HG02571 (cell line): ENCODE data around the gene ZNF853.
"Not testable (repeated sequence)": the region's sequence is repeated elsewhere in the genome, so short reads cannot be mapped to it uniquely, and the experiment has no call there.

Experiments
- ATAC-seq: cut with Tn5 transposase; IDR thresholded peaks from one replicate; pipeline ENCODE4 v1.9.1; 2021; ENCODE audit warnings: mild to moderate bottlenecking, moderate library complexity; ENCODE audit not compliant: unreplicated experiment

Gene ZNF853

GRCh38 chr7:6614953-6615722 lies at the start of gene ZNF853:
ZNF853 (plus strand) TSS chr7:6615610; CDS start chr7:6616175, 565 bp downstream.
- ATAC-seq, result no peak

GRCh38 chr7:6565655-6566054 lies 49.8 kb upstream of the ZNF853 start:
- no peak for ATAC-seq

GRCh38 chr7:6567886-6568285 lies 47.5 kb upstream of the ZNF853 start:
- no peak for ATAC-seq

- ATAC-seq, result no peak
These were observed 44.1 kb upstream of the ZNF853 start for GRCh38 chr7:6571160-6571779.

GRCh38 chr7:6575281-6576023 lies 40.0 kb upstream of the ZNF853 start:
- no peak for ATAC-seq

GRCh38 chr7:6576024-6576866 lies 39.2 kb upstream of the ZNF853 start:
- ATAC-seq, result no peak

GRCh38 chr7:6576867-6577368 lies 38.5 kb upstream of the ZNF853 start:
- not testable (repeated sequence) for ATAC-seq

GRCh38 chr7:6577369-6578113 lies 37.9 kb upstream of the ZNF853 start, which contains the start of gene ZDHHC4:
ZDHHC4 (plus strand) TSS chr7:6577454; CDS start chr7:6580562, 3,108 bp downstream.
- ATAC-seq, result peak; percentile 93

GRCh38 chr7:6578114-6579084 lies 37.0 kb upstream of the ZNF853 start:
- no peak for ATAC-seq

GRCh38 chr7:6579446-6579845 lies 36.0 kb upstream of the ZNF853 start:
- ATAC-seq, result no peak

GRCh38 chr7:6585746-6586432 lies 29.5 kb upstream of the ZNF853 start:
- not testable (repeated sequence) for ATAC-seq

GRCh38 chr7:6588566-6588965 lies 26.8 kb upstream of the ZNF853 start:
- no peak for ATAC-seq

GRCh38 chr7:6589151-6589828 lies 26.1 kb upstream of the ZNF853 start:
- ATAC-seq, result no peak

- ATAC-seq, result peak; percentile 84
These were observed 25.4 kb upstream of the ZNF853 start, which contains the start of gene INTS15 for GRCh38 chr7:6589829-6590644. INTS15 (plus strand) TSS chr7:6590021; CDS start chr7:6590284, 263 bp downstream.

- peak; percentile 19 for ATAC-seq
These were observed 24.7 kb upstream of the ZNF853 start for GRCh38 chr7:6590645-6591110.

- no peak for ATAC-seq
These were observed 15.3 kb upstream of the ZNF853 start for GRCh38 chr7:6600093-6600492.
